GM21737 (cell line): ENCODE data around the gene SLC25A33.
"Not testable (repeated sequence)": the region's sequence is repeated elsewhere in the genome, so short reads cannot be mapped to it uniquely, and the experiment has no call there.

Experiments used
- ATAC-seq: cut with Tn5 transposase; IDR thresholded peaks from one replicate; pipeline ENCODE4 v1.9.1; 2021; ENCODE audit warnings: mild to moderate bottlenecking, moderate library complexity; ENCODE audit not compliant: unreplicated experiment

The SLC25A33 gene

DNA sequence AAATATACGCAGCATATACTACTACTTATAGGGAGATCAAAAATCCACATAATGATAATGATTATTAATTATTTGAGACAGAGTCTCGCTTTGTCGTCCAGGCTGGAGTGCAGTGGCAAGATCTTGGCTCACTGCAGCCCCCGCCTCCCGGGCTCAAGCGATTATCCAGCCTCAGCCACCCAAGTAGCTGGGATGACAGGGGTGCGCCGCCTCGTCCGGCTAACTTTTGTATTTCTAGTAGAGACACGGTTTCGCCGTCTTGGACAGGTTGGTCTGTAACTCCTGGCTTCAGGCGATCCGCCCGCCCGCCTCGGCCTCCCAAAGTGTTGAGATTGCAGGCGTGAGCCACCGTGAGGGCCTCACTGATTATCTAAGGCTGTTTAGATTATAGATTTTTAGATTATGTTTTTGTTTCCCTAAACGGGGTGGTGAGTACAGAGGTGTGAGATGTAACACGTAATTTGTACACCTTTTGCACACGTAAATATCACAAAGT, 548 bp upstream of the SLC25A33 start:
- no peak for ATAC-seq

GRCh38 chr1:9539829-9540550, 725 bp downstream of the SLC25A33 start:
- peak; percentile 41 for ATAC-seq

- no peak for ATAC-seq
These were observed 3.2 kb downstream of the SLC25A33 start for GRCh38 chr1:9542430-9542829.

- no peak for ATAC-seq
These were observed 5.7 kb downstream of the SLC25A33 start for GRCh38 chr1:9544926-9545325.

- no peak for ATAC-seq
These were observed 10.8 kb downstream of the SLC25A33 start for GRCh38 chr1:9549955-9550546.

DNA sequence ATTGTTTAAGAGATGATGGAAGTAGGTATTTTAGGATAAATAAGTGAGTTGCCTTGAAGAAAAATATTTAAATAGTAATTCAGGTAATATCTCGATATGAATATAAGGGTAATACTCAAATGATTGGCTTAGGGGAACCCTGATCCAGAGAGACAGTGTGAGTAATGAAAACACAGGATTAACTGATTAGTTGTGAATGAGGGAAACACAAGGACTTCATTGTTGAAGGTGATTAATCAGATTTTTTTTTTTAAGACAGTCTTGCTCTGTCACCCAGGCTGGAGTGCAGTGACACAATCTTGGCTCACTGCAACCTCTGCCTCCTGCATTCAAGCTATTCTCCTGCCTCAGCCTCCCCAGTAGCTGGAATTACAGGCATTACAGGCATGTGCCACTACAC, 12.7 kb downstream of the SLC25A33 start:
- no peak for ATAC-seq

GRCh38 chr1:9553736-9554144, 14.5 kb downstream of the SLC25A33 start:
- ATAC-seq: no peak

DNA sequence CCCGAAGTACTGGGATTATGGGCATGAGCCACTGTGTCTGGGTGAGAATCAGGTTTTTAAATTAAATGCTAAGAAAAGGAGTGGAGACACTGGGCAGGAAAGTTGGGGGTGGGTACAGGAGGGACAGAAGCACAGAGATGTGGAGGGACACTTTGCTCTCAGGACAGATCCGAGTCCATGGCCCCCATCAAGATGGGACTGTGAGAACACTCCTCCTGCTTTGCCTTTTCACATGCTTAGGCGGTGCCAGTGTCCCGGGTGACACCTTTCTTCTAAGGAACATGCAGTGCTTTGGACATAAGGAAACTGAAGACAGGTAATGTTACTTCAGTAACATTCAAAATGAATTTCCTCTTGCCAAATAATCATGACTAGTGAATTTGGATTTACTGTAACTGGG, 16.7 kb downstream of the SLC25A33 start:
- ATAC-seq: no peak

- ATAC-seq: no peak
These were observed 18.4 kb downstream of the SLC25A33 start for GRCh38 chr1:9557624-9558023.

DNA sequence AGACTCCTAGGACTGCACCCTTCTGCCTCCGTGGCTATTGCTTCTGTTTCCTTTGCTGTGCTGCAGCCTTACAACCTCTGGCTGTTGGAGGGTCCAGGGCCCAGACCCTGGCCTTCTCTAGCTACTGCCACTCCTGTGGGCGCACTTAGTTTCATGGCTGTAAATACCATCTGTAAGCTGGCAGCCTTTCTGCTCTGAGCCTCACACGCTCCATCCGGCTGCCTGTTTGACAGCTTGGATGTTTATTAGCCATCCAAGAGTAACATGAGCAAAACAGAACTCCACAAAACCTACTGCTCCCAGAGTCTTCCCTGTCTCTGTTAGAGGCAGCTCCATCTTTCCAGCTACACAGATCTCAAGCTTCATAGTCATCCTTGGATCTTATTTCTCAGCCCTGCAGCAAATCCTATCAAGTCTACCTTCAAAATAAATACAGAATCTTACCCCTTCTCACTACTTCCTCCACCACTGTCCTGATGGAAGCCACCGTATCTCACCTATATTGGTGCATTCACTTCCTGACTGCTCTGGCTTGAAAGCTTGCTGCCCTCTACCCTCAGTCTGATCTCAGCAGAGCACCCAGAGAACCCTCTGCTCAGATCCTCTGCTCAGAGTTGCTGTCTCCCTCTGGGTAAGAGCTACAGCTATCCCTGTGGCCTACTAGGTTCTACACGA, 19.1 kb downstream of the SLC25A33 start:
- ATAC-seq: no peak

DNA sequence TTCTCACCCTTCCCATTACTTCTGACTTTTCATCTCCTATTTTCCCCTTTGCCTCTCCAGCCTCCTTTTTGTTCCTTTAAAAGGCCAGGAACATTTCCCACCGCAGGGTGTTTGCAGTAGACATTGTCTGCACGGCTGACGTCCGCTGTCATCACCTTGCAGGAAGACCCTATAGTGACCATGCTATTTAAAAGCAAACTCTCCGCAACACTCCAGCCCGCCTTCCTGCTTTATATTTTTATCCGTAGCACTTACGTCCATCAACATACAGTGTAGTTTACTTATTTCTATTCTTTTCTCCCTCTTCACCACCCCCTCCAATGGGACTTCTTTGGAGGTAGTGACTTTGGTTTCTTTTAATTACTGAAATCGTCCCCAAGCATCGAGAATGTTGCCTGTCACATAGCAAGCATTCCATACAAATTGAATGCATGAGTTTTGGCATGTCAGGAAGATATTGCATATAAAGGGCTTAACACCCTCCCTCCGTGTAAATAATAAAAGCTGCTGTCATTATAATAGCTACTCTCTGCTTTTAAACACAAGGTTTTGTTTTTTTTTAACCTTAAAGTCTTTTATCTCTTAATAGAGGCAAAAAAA, 19.8 kb downstream of the SLC25A33 start:
- no peak for ATAC-seq

- ATAC-seq: no peak
These were observed 20.4 kb downstream of the SLC25A33 start for GRCh38 chr1:9559673-9560072.

DNA sequence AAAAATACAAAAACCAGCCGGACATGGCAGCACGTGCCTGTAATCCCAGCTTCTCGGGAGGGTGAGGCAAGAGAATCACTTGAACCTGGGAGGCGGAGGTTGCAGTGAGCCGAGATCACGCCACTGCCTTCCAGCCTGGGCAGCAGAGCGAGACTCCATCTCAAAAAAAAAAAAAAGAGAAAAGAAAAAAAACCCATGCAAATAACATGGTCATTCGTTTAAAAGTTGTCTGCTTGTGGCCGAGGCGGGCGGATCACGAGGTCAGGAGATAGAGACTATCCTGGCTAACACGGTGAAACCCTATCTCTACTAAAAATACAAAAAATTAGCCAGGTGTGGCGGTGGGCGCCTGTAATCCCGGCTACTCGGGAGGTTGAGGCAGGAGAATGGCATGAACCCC, 20.8 kb downstream of the SLC25A33 start:
- ATAC-seq: not testable (repeated sequence)

DNA sequence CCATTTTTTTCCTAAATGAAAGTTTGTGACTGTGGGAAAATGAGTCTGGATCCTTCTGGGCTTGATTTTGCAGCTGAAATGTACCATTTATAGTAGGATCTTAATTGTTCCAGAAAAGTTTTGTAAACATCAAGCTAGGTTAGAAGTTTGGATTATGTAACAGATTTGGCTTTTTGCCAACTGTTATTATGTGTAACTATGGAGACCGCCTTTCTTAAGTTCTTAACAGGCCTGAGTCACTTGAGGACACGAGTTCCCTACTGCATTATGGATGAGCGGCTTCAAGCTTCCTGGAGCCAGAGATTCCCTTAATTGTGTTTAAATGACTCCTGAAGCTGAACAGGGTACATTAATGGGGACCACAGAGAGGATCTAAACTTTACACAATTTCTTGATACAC, 22.2 kb downstream of the SLC25A33 start:
- ATAC-seq: no peak

DNA sequence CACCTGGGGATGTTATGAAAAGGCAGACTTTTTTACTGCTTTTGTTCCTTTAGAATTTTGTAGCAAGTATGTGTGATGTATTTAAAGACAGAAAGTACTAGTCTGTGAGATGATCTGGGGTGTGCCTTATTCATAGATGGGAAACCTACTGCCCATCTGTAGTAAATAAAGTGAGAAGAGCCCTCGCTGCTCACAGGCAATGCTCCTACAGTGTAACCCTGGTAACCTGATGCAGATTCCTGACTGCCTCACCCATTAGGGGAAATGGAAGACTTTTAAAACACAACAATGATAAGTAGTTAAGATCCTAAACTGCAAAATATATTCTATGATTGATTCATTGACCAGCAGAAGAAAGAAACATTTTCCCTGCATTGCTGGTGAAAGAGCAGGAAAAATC, 30.0 kb downstream of the SLC25A33 start:
- no peak for ATAC-seq

- ATAC-seq: not testable (repeated sequence)
These were observed 31.7 kb downstream of the SLC25A33 start for GRCh38 chr1:9570886-9571529.

DNA sequence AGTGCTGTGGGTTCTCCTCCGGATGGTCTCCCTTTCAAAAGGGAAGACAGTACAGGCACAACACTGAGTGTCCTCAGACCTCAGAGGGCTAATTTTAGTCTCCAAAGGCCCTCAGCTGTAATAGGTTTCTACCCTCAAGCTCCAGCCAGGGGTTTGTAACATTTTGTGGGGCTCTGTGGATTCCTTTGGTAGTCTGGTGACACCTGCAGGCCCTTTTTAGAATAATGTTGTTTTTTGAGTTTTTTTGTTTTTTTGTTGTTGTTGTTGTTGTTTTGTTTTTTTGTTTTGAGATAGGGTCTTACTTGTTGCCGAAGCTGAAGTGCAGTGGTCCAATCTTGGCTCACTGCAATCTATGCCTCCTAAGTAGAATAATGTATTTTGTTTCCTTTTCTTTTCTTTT, 34.5 kb downstream of the SLC25A33 start:
- no peak for ATAC-seq

DNA sequence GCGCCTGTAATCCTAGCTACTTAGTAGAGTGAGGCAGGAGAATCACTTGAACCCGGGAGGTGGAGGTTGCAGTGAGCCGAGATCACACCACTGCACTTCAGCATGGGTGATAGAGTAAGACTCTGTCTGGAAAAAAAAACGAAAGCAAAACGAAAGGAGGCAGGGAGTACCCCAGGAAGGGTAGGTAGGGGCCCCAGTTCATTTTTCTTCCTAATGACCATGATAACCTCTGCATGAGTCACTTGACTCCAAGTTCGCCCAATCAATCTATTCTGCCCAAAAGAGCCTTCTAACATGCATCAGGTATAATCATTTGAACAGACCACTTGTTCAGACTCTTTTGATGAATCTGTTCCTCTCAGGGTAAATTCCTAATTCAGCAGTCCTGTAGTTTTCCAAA, 36.2 kb downstream of the SLC25A33 start:
- ATAC-seq: no peak

- no peak for ATAC-seq
These were observed 37.6 kb downstream of the SLC25A33 start for GRCh38 chr1:9576903-9577302.

DNA sequence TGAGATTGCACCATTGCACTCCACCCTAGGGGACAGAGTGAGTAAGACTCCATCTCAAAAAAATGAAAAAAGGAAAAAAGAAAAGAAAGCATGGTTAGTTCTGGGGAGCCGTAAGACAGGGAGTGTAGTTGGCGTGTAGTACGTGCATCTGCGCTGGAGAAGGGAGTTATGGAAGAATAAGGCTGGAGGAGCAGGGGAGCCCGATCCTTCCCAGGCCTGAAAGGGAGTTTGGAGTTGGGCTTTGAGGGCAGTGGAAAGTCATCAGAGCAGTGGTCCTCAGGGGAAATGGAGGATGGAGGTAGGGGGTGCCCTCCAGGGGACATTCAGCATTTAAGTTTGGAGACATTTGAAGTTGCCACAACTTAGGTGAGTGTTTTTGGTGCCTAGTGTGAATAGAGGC, 38.2 kb downstream of the SLC25A33 start:
- ATAC-seq: no peak

DNA sequence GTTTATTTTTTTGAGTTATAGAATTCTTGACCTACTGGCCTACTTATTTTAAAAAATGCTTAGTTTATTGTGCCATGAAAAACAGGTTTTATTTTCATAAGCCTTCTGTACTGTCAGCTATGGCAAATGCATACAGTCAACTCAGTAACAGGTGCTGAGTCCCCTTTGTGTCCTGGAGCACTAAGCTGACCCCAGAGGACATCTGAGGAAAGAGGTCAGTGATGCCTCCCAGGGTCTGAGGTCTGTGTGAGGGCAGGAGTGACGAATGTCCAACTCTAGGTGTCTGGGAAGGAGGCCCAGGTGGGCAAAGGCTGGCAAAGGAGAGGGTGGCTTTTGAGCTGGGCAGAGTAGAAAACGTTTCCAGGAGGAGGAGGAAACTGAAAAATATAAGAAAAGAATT, 41.7 kb downstream of the SLC25A33 start:
- no peak for ATAC-seq
